Germinal center (tissue), 1 donor: ENCODE measurements around the gene ADD1.
"Not testable (repeated sequence)": the region's sequence is repeated elsewhere in the genome, so short reads cannot be mapped to it uniquely, and the experiment has no call there.

ENCODE experiments used
- DNase-seq: peaks from one replicate; pipeline ENCODE4 v3.0.0; 2012; ENCODE audit warnings: mixed read lengths, low spot score

Gene ADD1

GRCh38 chr4:2886622-2887021 is 43.0 kb downstream of the ADD1 start:
- no peak for DNase-seq

GRCh38 chr4:2887343-2887742 is 43.7 kb downstream of the ADD1 start:
- DNase-seq, result no peak

- no peak for DNase-seq
These were observed 45.2 kb downstream of the ADD1 start for GRCh38 chr4:2888886-2889285.

GRCh38 chr4:2891294-2891693 is 47.6 kb downstream of the ADD1 start:
- DNase-seq, result no peak

- DNase-seq, result no peak
These were observed 50.1 kb downstream of the ADD1 start for GRCh38 chr4:2893772-2894171.

- no peak for DNase-seq
These were observed 54.4 kb downstream of the ADD1 start for GRCh38 chr4:2898001-2898400.

- no peak for DNase-seq
These were observed 57.1 kb downstream of the ADD1 start for GRCh38 chr4:2900741-2901140.

GRCh38 chr4:2901186-2901585 is 57.5 kb downstream of the ADD1 start:
- DNase-seq, result no peak

GRCh38 chr4:2902126-2902525 is 58.5 kb downstream of the ADD1 start:
- no peak for DNase-seq

- no peak for DNase-seq
These were observed 61.9 kb downstream of the ADD1 start for GRCh38 chr4:2905544-2905943.

- DNase-seq, result no peak
These were observed 62.6 kb downstream of the ADD1 start for GRCh38 chr4:2906218-2906617.

GRCh38 chr4:2907226-2907625 is 63.6 kb downstream of the ADD1 start:
- DNase-seq, result no peak

GRCh38 chr4:2907706-2908293 is 64.2 kb downstream of the ADD1 start:
- DNase-seq, result no peak

GRCh38 chr4:2908686-2909085 is 65.0 kb downstream of the ADD1 start:
- DNase-seq, result no peak

GRCh38 chr4:2909583-2909982 is 65.9 kb downstream of the ADD1 start:
- no peak for DNase-seq

GRCh38 chr4:2910409-2910808 is 66.8 kb downstream of the ADD1 start:
- no peak for DNase-seq

- no peak for DNase-seq
These were observed 68.2 kb downstream of the ADD1 start for GRCh38 chr4:2911868-2912267.

- no peak for DNase-seq
These were observed 69.5 kb downstream of the ADD1 start for GRCh38 chr4:2913168-2913567.

- DNase-seq, result no peak
These were observed 70.8 kb downstream of the ADD1 start for GRCh38 chr4:2914256-2915126.

- no peak for DNase-seq
These were observed 72.1 kb downstream of the ADD1 start for GRCh38 chr4:2915789-2916188.

- DNase-seq, result not testable (repeated sequence)
These were observed 73.1 kb downstream of the ADD1 start for GRCh38 chr4:2916696-2917095.

GRCh38 chr4:2918300-2918699 is 74.7 kb downstream of the ADD1 start:
- not testable (repeated sequence) for DNase-seq

GRCh38 chr4:2918714-2919113 is 75.1 kb downstream of the ADD1 start:
- DNase-seq, result not testable (repeated sequence)
